ENCODE data around the gene RNASE2.
A peak's percentile ranks its signal among the peaks of the same experiment; 100 is the strongest.
"Not testable (repeated sequence)": the region's sequence is repeated elsewhere in the genome, so short reads cannot be mapped to it uniquely, and the experiment has no call there.

RNASE2 gene

DNA sequence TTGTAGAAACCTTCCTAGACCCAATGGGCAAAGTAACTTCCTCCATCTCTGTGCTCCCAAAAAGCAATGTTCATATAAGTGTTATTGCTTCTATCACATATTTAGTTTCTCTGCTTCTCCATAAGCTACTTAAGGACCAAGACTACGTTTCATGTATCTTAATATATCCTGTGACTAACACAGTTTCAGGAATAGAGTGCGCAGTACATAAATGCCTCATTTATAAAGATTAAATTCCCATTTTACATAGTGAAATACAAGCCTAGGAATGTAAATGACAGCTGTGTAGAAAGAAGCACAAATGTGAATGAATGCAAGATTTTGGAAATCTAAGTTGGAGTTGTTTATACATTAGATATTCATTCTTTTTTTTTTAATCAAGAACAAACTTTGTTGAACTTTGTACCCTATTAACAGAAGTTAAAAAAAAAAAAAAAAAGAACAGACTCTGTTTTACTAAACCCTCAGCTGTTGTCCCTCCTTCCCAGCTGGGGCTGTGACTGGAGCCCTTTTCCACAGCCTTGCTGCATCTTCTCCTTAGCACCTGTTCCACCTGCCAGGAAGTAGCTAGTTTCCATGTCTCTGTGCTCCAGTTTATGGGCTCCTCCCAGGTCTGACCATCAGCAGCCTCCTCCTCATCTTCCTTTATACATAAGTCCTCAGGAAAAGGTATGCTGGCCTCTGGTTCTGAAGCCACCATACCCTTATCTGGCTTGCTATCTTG is 27.5 kb downstream of the RNASE2 start:
- no peak for DNase-seq (ENCODE audit: low read depth in 2 of 2)

DNA sequence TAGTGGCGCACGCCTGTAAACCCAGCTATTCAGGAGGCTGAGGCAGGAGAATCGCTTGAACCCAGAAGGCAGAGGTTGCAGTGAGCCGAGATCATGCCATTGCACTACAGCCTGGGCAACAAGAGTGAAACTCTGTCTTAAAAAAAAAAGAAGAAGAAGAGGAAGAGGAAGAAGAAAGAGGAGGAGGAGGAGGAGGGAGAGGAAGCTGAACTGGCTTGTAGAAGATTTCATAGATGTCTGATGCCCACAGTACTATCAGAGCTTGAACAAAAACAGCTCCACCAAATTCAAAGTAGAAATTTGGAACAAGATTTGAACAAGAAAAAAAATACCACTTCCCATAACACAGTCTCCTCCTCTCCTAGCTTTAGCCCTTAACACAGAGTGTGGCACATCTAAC is 30.4 kb downstream of the RNASE2 start:
- DNase-seq (ENCODE audit: low read depth in 2 of 2) = not testable (repeated sequence)

DNA sequence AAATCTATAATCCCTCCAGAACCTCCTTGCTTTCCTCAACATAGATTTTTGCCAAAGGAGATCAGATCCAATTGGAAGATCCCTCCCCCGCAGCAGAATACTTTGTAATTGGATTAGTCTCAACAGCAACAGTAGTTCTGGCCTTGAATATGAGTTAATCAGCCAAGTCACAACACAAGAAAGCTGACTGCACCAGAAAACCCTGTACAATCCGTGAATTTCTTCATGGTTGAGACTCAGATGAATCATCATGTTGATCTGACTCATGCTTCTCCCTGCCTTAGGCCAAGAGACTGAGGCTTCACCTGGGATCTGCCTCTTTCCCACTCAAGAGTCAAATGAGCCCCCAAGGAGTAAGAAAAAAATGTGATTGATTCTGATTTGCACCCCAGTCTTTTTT is 31.5 kb downstream of the RNASE2 start:
- no peak for DNase-seq (ENCODE audit: low read depth in 2 of 2)

DNA sequence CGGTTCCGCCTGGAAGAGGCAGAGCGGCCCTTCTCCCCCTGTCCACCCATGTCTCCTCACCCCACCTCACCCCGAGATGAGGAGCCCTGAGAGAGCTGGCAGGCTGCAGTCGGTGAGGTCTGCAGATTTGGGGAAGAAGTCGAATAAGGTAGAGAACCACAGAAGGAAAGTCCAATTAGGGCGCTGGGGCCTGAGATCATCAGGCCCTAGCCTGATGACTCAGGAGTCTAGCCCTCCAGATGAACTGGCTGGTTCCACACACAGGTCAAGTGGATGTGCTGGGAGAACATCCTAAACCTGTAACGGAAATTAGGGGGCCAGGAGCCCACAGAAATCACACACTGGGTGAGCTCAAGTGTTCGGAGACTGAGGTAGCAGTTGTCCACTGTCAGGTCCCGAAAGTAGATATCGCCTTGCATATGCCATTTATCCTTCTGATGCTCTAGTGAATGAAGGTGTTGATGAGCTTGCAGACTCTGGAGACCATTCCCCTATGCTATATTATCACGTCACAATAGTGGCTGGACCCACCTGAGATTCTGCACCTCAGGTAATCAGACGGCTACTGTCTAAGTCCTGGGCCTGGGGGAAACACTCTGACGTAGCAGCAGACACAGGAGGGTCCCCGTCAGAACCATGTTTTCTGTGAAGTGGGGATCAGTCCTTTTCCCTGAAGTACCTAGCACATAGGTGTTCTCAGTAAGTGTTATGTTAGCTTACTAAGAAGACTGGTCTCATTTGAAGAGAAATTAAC is 33.6 kb downstream of the RNASE2 start:
- DNase-seq (ENCODE audit: low read depth in 2 of 2) = no peak

DNA sequence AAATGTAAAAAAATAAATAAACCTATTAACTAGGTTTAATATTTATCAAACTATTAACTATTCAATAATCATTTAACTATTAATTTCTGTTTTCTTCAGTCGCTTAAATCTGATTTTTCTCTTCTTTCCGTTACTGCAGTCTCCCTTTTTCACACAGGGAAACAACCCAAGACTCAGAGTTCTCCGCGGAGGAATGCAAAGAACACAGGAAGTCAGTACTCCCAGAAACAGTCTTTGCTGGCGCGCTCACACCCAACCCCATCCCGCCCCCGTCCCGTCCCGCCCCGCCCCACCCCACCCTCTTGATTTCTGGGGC is 34.1 kb downstream of the RNASE2 start:
- no peak for DNase-seq (ENCODE audit: low read depth in 2 of 2)

DNA sequence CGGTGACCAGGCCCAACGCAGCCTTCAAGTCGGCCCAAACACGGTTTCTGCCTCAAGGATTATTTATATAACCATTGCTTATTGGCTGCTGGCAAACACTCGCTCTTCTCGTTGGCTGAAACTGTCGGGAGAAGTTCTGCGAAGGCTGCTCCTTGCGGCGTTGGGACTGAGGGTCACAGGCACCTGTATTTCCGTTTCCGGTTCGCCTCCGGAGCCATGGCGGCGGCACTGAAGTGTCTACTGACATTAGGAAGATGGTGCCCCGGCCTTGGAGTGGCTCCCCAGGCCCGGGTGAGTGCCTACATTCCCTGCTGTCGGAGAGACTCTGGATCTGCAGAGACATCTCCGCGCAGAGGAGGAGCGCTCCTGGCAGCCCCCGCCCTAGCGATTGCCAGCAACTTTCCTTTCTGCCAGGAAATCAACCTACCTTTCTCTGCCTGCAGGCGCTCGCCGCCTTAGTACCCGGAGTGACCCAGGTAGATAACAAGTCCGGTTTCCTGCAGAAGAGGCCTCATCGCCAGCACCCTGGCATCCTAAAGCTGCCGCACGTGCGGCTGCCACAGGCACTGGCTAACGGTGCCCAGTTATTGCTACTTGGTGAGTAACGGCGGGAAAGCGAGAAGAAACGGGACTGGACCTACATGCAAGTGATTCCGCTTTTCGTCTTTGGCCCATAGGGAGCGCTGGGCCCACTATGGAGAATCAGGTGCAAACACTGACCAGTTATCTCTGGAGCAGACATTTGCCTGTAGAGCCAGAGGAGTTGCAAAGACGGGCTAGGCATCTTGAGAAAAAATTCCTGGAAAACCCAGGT is 34.7 kb downstream of the RNASE2 start, which contains the start of gene METTL17:
Gene METTL17 (plus strand): TSS at position 194 of the 814 bp plus-strand sequence. CDS start 23 bp downstream, at position 217.
- peak; percentile 67 to 72 for DNase-seq (ENCODE audit: low read depth in 2 of 2)

DNA sequence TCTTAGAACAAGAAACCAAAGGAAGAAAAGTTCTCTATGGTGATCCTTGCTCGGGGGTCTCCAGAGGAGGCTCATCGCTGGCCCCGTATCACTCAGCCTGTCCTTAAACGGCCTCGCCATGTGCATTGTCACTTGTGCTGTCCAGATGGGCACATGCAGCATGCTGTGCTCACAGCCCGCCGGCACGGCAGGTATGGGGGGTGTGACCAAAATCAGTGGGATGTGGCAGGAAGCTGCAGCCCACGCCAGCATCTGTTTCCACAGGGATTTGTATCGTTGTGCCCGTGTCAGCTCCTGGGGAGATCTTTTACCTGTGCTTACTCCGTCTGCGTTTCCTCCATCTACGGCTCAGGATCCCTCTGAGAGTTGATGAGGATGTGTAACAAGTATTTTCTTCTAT is 41.2 kb downstream of the RNASE2 start:
- DNase-seq (ENCODE audit: low read depth in 2 of 2) = no peak

DNA sequence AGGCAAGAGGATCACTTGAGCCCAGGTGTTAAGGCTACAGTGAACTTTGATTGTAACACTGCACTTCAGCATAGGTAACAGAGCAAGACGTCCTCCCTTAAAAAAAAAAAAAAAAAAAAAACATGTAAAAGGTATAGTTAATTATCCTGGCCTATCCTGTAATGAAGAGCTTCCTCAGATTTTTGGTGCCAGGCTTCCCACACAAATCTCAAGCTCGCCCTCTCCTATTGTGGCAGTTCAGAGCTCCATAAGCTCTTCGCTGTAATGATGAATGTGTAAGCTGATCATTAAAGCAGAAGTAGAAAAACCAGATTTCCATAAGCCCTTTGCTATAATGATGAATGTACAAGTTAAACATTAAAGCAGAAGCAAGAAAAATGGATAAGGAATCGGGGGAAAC is 41.8 kb downstream of the RNASE2 start:
- DNase-seq (ENCODE audit: low read depth in 2 of 2) = no peak

DNA sequence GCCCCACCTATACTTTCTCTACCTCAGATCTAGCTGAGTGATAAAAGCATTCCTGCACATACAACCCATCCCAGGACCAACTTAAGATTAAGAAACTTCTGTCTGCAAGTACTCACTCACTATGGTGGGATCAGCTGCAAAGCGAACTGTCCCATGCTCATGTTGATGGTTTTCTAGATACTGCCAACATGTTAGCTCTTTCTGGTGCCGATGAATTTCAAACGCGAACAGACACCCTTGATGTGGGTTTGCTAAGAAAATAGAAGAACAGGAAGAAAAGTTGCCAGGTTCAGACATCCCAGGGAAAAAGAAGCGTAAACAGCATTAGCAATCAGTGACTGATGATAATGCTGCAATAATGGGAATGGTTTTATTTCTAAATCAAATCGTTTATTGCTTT is 42.3 kb downstream of the RNASE2 start:
- DNase-seq (ENCODE audit: low read depth in 2 of 2) = no peak

DNA sequence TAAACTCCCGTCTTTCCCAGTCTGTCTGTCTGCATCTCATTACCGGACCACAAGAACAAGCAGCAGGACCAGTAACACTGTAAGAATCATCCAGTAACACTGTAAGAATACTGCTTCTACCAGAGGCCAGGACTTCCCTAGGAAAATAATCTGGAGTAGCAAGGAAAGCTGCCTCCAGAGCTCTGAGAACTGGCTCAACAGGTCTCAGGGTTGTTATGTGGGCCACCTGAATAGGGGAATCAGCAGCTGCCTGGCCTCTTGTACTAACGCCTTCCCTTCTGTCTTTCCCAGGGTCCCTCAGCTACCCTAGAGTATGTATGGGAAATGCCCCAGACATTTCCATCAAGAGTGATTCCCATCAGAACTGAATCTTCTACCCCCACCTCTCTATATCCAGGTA is 42.9 kb downstream of the RNASE2 start:
- DNase-seq (ENCODE audit: low read depth in 2 of 2) = no peak

DNA sequence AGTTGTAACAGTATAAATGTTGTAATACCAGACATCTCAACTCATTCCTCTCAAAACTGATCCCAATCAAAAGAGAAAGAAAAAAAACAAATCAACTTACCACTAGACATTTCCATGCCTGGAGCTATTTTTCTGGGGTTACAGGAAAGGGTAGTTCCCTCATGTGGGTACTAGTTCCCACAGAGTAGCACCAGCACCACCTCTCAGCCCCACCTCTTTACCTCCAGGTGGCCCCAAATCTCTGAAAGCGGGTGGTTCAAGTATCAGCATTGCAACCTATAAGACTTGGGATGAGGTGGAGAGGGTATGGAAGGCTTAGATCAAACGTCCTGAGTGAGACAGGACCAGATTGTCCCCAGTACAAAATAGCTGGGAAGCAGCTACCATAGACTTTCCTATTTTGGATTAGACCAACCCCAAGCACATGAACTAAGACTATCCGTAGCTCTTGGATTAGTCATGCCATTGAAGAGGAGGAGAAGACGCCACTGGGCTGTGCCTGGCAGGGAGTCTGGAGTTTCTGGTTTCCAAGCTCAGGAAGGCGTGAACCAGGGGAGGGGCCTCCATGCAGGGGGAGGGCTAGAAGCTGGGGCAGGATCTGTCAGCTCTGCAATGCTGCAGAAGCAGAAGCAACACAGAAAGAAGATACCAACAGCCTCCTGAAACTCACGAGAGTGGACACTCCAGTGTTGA is 43.5 kb downstream of the RNASE2 start, which contains the start of gene SLC39A2:
Gene SLC39A2 (plus strand): TSS at position 620 of the 693 bp plus-strand sequence. CDS start 154 bp downstream, outside the sequence.
- no peak for DNase-seq (ENCODE audit: low read depth in 2 of 2)

DNA sequence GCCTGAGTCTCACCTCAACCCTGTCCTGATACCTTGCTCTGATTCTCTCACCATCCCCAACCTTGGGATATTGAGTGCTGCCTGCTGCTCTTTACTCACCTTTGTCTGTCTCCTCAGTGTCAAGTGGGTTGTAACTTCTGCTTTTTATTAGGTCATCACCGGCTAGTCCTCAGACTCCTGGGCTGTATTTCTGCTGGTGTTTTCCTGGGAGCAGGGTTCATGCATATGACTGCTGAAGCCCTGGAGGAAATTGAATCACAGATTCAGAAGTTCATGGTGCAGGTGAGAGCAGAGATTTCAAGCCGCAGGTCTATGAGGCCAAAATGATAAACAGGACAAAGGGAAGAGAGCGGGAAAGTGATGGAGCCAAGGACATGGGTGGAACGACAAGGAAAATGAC is 44.3 kb downstream of the RNASE2 start:
- DNase-seq (ENCODE audit: low read depth in 2 of 2) = no peak

DNA sequence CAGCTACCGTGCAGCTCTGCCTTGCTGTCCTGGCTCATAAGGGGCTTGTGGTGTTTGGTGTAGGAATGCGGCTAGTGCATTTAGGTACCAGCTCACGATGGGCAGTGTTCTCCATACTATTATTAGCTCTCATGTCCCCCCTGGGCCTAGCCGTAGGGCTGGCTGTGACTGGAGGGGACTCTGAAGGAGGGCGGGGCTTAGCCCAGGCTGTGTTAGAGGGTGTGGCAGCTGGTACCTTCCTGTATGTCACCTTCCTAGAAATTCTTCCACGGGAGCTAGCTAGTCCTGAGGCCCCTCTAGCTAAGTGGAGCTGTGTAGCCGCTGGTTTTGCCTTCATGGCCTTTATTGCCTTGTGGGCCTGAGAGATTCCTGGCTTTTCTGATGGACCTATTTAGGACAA is 45.9 kb downstream of the RNASE2 start:
- no peak for DNase-seq (ENCODE audit: low read depth in 2 of 2)

DNA sequence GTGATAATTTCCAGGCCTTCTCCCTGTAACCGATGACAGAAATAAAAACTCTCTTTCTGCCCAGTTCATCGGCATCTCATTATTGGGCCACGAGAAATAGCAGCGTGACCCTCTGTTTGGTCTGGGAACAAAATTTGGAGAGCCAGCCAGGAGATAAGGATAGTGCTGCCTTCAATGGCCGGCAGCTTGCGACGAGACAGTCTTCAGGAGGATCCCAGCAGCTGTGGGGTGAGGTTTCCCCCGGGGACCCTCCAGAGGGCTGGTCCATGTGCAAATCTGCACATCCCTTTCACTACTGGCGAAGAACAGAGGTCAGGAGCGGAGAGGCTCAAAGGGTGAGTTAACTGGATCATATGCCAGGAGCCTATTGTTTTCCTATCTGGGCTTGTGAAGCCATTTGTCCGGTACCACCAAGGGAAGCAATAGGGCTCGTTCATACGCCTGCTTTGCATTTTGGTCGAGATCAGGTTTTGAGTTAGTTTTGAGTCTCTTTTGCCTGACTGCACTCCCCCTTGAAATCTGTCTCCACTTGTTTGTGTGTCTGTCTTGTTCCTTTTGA is 48.6 kb downstream of the RNASE2 start:
- no peak for DNase-seq (ENCODE audit: low read depth in 2 of 2)

Measured in stimulated activated CD8-positive, alpha-beta memory T cell treated with anti-CD3 and anti-CD28 coated beads, Interleukin-15, amount 100 ng/mL, for 4 hours (primary cell).